GM18951 (cell line): ENCODE measurements around the gene PAXIP1.
"Not testable (repeated sequence)": the region's sequence is repeated elsewhere in the genome, so short reads cannot be mapped to it uniquely, and the experiment has no call there.

Experiments used
- POLR2A ChIP-seq: IDR thresholded peaks from 4 replicates; pipeline ENCODE4 v1.6.1; 2011; ENCODE audit warnings: mild to moderate bottlenecking; ENCODE audit not compliant: insufficient read length, insufficient read depth; ENCODE audit errors: extremely low read depth
- in situ Hi-C: fragments of 300-500 bp; cut with MboI; formaldehyde crosslinking; loops from one replicate; pipeline ENCODE4 v1.12.0; 2022; ENCODE audit warnings: low sequenced_read_pairs, mixed read lengths, inconsistent platforms; ENCODE audit not compliant: unreplicated experiment

The PAXIP1 gene

DNA sequence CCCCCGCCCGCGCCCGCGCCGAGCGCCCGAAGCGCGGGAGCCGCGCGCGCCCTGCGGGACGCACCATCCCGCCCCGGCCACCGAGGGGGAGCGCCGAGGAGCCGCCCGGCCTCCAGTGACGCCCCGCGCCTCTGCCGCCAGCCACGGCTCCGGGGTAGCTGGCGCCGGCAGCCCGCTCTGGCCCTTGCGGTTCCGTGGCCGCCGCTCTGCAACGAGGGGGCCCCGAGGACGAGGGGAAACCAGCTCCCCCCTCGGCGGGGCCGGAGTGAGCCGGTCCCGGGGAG is at the start of gene PAXIP1:
PAXIP1 (minus strand) TSS at position 33 of the 284 bp plus-strand sequence. CDS start 195 bp downstream, outside the sequence.
- TF ChIP-seq POLR2A: no peak
- in situ Hi-C loops: no loop called here

DNA sequence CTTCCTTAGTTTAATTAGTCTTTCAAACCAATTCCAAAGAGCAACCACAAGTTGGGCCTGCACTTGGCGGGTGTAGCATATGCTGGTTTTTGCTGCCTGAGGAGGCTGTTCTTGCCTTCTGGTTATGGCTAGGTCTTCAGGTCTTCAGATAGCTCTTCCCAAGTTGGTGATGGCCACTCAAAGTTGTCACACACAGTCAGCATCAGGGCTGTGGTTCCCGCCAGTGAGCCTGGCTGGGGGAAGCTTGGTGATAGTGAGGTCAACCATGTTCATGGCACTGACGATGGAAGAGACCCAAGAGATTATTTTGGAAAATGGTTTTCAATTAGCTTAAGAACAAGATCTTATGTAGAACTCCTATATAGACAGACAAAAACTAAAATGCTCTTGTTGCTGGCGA is 48.4 kb upstream of the PAXIP1 start:
- no peak for TF ChIP-seq POLR2A

GRCh38 chr7:155048006-155048405 is 45.1 kb upstream of the PAXIP1 start:
- in situ Hi-C loops: no loop called here
- no peak for TF ChIP-seq POLR2A

More for the DNA sequence above, 48.4 kb upstream of the PAXIP1 start:
- in situ Hi-C loops: no loop called here

DNA sequence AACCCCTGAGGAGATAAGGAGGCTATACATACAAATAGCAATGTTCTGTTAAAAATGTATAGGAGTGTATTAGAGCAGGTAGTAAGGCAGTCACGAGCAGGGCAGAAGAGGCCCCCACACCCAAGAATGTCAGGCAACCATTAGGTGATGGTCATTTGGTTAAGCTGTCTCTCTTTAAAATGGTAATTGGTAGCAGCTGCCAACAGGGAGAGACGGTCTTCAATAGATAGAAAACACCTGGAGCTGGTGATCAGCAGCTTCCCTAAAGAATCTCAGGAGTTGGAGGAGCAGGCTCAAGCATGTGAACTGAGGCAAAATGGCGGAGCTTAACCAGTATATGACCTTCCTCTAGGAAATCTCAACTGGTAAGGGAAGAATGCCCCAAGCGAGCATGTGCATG is 40.8 kb upstream of the PAXIP1 start:
- TF ChIP-seq POLR2A: no peak
- in situ Hi-C loops: no loop called here

- in situ Hi-C loops: no loop called here
- no peak for TF ChIP-seq POLR2A
Observed at GRCh38 chr7:155038335-155038734, 35.4 kb upstream of the PAXIP1 start.

GRCh38 chr7:155034495-155034894 is 31.6 kb upstream of the PAXIP1 start:
- in situ Hi-C loops: not testable (repeated sequence)

GRCh38 chr7:155032978-155033377 is 30.1 kb upstream of the PAXIP1 start:
- no peak for TF ChIP-seq POLR2A

DNA sequence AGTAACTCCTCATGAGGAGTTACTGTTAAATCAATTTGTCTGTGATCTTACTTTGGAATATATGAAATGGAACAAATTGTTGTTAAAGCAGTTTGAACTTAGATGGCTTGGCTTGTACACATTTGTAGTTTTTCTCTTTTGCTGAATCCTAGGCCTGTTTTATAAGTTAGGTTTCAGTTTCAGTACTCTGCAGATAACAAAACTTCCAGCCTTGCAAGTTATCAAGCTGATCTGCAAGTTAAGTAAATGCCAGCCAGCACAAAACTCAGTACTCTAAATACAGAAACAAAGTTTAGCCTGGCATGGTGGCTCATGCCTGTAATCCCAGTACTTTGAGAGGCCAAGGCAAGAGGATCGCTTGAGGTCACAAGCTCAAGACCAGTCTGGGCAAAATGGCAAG is 25.0 kb upstream of the PAXIP1 start:
- in situ Hi-C loops: no loop called here
- no peak for TF ChIP-seq POLR2A

More at GRCh38 chr7:155032978-155033377, 30.1 kb upstream of the PAXIP1 start:
- in situ Hi-C loops: no loop called here

- in situ Hi-C loops: no loop called here
- TF ChIP-seq POLR2A: no peak
Observed at GRCh38 chr7:155021699-155022145, 18.8 kb upstream of the PAXIP1 start.

DNA sequence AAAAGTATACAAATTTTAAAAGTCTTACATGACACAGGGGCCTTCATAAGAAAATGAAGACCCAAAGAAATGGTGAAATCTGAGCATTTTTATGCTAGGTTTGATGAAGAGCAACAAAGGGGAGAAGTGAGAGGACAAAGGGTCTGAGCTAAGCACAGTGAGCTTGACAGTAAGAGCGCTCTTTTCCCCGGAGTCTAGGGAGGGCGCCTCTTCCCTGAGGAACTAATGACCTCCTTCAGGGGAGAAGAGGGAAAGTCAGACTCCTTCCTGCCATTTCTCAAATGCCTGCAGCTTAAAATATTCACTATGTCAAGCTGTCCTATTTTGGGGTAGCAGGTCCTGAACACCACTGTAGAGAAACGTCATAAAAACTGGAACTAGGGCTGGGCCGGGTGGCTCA is 18.1 kb upstream of the PAXIP1 start:
- no peak for TF ChIP-seq POLR2A
- in situ Hi-C loops: no loop called here

GRCh38 chr7:155017834-155018233 is 14.9 kb upstream of the PAXIP1 start:
- in situ Hi-C loops: no loop called here
- TF ChIP-seq POLR2A: no peak

- no peak for TF ChIP-seq POLR2A
- in situ Hi-C loops: no loop called here
Observed at GRCh38 chr7:155011086-155011485, 8.2 kb upstream of the PAXIP1 start.

GRCh38 chr7:155009570-155010157 is 6.7 kb upstream of the PAXIP1 start:
- in situ Hi-C loops: no loop called here
- no peak for TF ChIP-seq POLR2A

DNA sequence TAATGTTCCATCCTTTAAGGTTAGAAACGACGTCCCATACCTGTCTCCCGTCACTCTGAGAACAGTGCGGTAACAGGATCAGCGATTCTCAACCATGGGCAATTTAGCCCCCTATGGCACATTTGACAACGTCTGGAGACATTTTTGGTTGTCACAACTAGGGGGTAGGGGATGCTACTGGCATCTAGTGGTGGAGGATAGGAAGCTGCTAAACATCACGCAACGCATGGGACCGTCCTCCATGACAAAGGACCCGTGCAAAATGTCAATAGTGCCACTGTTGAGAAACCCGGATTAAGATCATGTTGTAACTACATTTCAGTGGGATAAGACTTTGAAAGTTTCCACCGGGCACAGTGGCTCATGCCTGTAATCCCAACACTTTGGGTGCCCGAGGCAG is 5.0 kb upstream of the PAXIP1 start:
- in situ Hi-C loops: no loop called here
- no peak for TF ChIP-seq POLR2A
